GM21515 (cell line): Measurements from ENCODE around the gene AGAP2.

Experiments used
- ATAC-seq: cut with Tn5 transposase; IDR thresholded peaks from one replicate; pipeline ENCODE4 v1.9.1; 2021; ENCODE audit not compliant: unreplicated experiment

Gene AGAP2

GRCh38 chr12:57754411-57755193, 16.1 kb upstream of the AGAP2 start, which contains the start of gene MARCHF9:
TSS of gene MARCHF9 (plus strand) at chr12:57755103. CDS start at chr12:57755529, 426 bp downstream.
- ATAC-seq: peak; percentile 36

- no peak for ATAC-seq
These were observed 15.3 kb upstream of the AGAP2 start for GRCh38 chr12:57753756-57754337.

- ATAC-seq: no peak
These were observed 14.1 kb upstream of the AGAP2 start for GRCh38 chr12:57752668-57753000.

GRCh38 chr12:57751788-57752667, 13.5 kb upstream of the AGAP2 start, which contains the start of gene CDK4:
TSS of gene CDK4 (minus strand) at chr12:57752310. CDS start at chr12:57751717, 593 bp downstream.
- peak; percentile 66 for ATAC-seq

GRCh38 chr12:57751432-57751787, 12.9 kb upstream of the AGAP2 start:
- ATAC-seq: no peak

GRCh38 chr12:57750561-57751431, 12.3 kb upstream of the AGAP2 start:
- ATAC-seq: no peak

- no peak for ATAC-seq
These were observed 10.5 kb upstream of the AGAP2 start for GRCh38 chr12:57749061-57749460.

GRCh38 chr12:57746025-57746424, 7.5 kb upstream of the AGAP2 start:
- no peak for ATAC-seq

GRCh38 chr12:57745485-57745881, 6.9 kb upstream of the AGAP2 start:
- no peak for ATAC-seq

- ATAC-seq: peak; percentile 74
These were observed 6.4 kb upstream of the AGAP2 start, which contains the start of gene TSPAN31 for GRCh38 chr12:57744777-57745484. TSS of gene TSPAN31 (plus strand) at chr12:57745039. CDS start at chr12:57745155, 116 bp downstream.

- ATAC-seq: peak; percentile 31
These were observed 5.7 kb upstream of the AGAP2 start for GRCh38 chr12:57744194-57744776.

- ATAC-seq: no peak
These were observed 5.2 kb upstream of the AGAP2 start for GRCh38 chr12:57743769-57744168.

GRCh38 chr12:57741844-57742738, 3.5 kb upstream of the AGAP2 start:
- peak; percentile 58 for ATAC-seq

GRCh38 chr12:57741413-57741789, 2.9 kb upstream of the AGAP2 start:
- ATAC-seq: no peak

GRCh38 chr12:57740656-57741412, 2.3 kb upstream of the AGAP2 start:
- peak; percentile 52 for ATAC-seq

- no peak for ATAC-seq
These were observed 1.5 kb upstream of the AGAP2 start for GRCh38 chr12:57739914-57740538.

- no peak for ATAC-seq
These were observed 845 bp upstream of the AGAP2 start for GRCh38 chr12:57739387-57739786.
